T-helper 1 cell treated with Interleukin-12 subunit alpha and Interleukin-12 subunit beta and Interleukin-4 antibody, amounts not matched to agents 30 ng/mL and 1 ng/mL, for 36 hours (primary cell): ENCODE results near the gene TARS3. TPM values are rescaled to one million over a fixed set of nuclear protein-coding genes. Genes with fewer than 3 reads are reported as not detected.
"Not testable (repeated sequence)": the region's sequence is repeated elsewhere in the genome, so short reads cannot be mapped to it uniquely, and the experiment has no call there.

Experiments used
- intact Hi-C: fragments of 100-400 bp; cut with micrococcal nuclease; formaldehyde crosslinking; loops from one replicate; pipeline ENCODE4 v1.15.1; 2024
- total RNA-seq: library from RNA; stranded (reverse); gene quantifications from 2 replicates; pipeline ENCODE4 v1.2.3, GENCODE V29; 2022

TARS3 gene
- 28.4 and 29.1 TPM in 2 replicates for total RNA-seq

- intact Hi-C loops: loop anchor here (1.0 to 5.0 kb wide), 10 partner anchors 12 to 1797 kb away; partner anchors contain the start of genes SELENOS and TM2D3
Observed at GRCh38 chr15:101723874-101724674, at the start of gene TARS3. TARS3 (minus strand) TSS chr15:101724473; CDS start chr15:101724387, 86 bp downstream.

- intact Hi-C loops: loop anchor here (2.0 kb wide), 1 partner anchor 473 kb away; no protein-coding TSS in a partner anchor
Observed at GRCh38 chr15:101773496-101774100, 49.3 kb upstream of the TARS3 start.

- intact Hi-C loops: loop anchor here (2.0 kb wide), 1 partner anchor 472 kb away; no protein-coding TSS in a partner anchor
Observed at GRCh38 chr15:101772921-101773320, 48.6 kb upstream of the TARS3 start.

DNA sequence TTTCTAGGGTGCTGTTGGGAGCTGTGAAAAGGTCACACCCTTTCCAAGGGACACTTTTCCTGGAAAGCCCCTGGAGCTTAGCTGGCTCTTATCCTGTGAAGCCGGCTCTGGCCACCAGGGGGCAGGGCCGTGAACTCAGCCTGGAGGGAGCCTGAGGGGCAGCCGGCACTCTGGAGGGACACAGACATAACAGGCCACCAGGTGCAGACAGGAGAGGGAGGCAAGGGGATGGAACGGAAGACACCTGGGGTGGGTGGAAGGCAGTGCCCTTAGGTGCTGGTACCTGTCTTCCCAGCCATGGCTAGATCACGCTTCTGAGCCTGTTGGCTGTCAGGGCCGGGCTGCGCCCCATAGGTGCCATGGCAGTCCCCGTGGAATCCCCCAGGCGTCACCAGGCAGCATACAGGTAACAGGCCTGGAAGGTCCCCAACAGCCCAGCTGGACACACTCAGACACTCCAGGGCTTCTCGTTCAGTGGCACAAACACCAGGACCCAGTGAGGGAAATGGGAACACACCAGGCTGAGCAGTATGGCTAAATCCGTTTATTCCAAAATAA lies 42.9 kb upstream of the TARS3 start:
- intact Hi-C loops: not testable (repeated sequence)

- intact Hi-C loops: no loop called here
Observed at GRCh38 chr15:101765772-101766456, 41.6 kb upstream of the TARS3 start.

DNA sequence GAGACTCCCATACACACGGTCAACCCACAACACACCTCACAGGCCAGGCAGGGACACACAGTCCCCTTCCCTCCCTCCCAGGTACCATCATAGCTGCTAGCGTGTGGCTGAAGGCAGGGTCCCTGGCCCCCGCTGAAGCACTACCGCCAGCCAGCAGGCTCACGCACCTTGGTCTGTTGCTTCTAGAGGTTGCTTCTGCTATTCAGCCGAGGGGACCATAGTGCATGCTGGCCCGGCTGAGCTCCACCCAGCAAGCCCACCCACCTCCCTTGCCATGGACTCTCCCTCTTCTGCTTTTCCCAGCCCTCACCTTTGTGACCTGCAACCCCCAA lies 41.0 kb upstream of the TARS3 start:
- intact Hi-C loops: not testable (repeated sequence)

DNA sequence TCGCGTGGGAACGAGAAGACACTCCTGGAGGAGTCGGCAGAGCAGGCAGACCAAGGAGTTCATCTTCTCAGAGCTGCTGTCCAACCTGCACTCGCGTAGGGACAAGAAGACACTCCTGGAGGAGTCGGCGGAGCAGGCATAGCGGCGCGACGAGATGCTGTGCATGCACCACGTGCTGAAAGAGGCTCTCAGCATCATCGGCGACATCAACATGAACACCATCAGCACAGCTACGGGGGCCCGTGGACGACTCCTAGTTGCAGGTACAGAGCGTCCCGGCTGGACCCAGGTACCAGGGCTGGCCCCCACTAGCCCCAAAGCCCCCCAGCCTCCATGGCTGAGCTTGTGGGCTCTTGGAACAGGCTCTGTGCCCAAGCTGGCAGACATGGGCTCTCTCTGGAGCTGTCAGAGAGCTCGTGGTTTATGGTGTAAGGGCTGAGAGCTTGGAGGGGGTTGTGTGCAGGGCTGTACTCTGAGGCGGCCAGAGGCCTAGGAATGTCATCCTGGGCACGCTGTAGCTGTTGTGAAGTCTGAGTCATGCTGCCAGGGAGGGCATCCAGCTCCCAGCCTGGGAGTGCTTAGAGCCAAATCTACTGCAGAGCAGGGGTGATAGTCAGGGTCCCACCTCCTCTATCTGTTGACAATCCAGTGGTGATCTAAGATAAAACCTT lies 40.5 kb upstream of the TARS3 start:
- intact Hi-C loops: not testable (repeated sequence)

DNA sequence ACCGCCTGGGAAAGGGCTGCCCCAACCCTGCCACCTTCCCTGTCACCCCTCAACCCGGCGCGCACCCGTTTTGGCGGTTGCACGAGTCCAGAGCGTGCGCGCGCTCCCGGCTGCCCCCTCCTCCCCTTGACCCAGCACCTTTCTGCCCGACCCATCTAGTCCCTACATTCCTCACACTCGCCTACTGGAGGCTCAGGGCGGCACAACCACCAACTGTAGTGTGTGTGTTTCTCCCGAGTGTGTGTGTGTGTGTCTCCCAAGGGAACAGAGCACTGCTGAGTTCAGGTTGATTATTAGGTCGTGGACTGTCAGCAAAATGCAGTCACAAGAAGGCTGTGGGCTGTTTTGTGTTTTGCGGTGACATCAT lies 22.4 kb upstream of the TARS3 start:
- intact Hi-C loops: not testable (repeated sequence)

DNA sequence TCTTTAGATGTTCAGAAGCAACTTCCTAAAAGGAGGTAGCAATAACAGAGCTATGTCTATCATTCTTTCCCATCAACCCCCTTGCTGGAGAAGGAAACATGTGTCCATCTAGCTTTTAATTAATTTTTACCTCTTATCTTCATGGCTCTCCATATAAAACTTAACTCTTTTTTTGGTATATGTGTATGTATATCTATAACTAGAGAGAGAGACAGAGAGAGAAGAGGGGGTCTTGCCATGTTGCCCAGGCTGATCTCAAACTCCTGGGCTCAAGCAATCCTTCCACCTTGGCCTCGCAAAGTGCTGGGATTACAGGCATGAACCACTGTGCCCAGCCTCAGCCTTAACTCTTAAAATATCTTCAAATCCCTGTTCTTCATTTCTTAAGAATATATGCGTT lies 10.6 kb upstream of the TARS3 start:
- intact Hi-C loops: not testable (repeated sequence)

GRCh38 chr15:101733545-101733944 lies 9.3 kb upstream of the TARS3 start:
- intact Hi-C loops: no loop called here

GRCh38 chr15:101732772-101733171 lies 8.5 kb upstream of the TARS3 start:
- intact Hi-C loops: no loop called here

DNA sequence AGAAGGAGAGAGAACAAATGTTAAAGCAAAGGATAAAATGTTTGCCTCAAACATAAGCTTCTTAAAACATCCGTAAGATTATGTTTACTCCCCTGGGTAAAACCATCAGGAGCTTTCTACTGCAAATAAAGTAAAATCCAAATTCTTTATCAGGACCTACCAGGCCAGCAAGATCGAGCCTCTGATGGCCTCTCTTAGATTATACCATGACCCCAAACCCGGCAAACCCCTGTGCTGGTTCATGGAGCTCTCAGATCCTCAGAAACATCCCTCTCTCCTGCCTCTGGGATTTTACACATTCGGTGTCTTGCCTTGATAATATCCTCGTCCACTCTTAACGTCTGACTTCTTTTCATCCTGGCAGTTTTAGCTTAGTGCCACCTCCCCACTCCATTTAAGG lies 7.5 kb upstream of the TARS3 start:
- intact Hi-C loops: no loop called here

- intact Hi-C loops: no loop called here
Observed at GRCh38 chr15:101727186-101727585, 2.9 kb upstream of the TARS3 start.

- intact Hi-C loops: no loop called here
Observed at GRCh38 chr15:101725073-101725472, 800 bp upstream of the TARS3 start.

DNA sequence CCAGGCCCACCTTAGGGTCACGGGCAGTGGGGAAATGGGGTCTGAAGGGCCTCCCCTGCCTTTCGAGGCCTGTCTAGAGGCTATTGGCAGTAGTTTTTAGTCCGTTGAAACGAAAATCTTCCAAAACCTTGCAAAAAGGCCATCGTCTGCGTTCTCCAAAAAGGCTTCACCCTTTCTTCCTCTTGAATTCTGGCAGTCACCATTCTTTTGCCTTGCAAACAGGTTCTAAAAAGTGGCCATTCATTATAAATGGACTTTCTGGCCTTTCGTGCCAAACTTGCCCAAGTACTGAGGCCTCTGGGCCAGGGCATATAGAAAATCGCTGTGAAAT lies 367 bp upstream of the TARS3 start:
- intact Hi-C loops: loop anchor here (5.0 kb wide), 4 partner anchors 447 to 1797 kb away; partner anchors contain the start of gene SELENOS

- intact Hi-C loops: loop anchor here (1.0 to 5.0 kb wide), 10 partner anchors 11 to 1796 kb away; partner anchors contain the start of genes SELENOS and TM2D3
Observed at GRCh38 chr15:101723171-101723873, 951 bp downstream of the TARS3 start.

- intact Hi-C loops: no loop called here
Observed at GRCh38 chr15:101718896-101719295, 5.4 kb downstream of the TARS3 start.

DNA sequence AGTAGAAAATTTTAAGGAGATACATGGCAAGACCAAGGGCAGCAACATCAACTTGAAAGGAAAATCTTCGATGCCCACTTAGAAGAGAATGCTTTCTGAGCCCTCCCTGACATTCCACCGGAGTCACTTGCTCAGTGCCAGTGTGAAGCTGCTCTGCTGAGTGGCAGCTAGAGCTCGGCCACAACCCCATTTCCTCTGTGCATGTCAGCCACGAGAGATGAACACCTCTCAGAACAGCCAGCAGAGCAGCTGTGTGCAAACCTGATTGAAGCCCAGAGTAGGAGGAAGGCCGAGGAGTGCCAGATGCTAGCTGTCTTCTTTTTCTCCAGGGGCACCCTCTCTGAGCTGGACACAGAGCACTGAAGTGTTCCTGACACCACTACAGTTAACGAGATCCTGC lies 12.2 kb downstream of the TARS3 start:
- intact Hi-C loops: loop anchor here (1.0 kb wide), 1 partner anchor 11 kb away; no protein-coding TSS in a partner anchor

- intact Hi-C loops: no loop called here
Observed at GRCh38 chr15:101710806-101711205, 13.5 kb downstream of the TARS3 start.

DNA sequence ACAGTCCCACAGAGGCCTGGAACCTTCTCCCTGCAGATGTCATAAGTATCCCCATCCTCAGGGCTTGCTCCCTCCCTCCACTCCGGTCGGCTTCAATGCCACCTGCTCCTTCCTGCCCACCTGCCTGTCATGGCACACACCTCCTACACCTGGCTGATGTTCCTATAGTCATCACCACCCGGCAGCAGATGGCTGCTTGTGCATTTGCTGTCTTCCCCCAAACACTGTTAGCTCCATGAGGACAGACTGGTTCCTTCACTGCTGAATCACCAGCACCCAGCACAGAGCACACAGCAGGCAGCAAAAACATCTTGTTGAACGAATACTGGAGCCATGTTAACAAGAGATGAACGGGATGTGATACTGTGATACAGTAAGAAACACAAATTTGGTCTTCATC lies 14.8 kb downstream of the TARS3 start:
- intact Hi-C loops: no loop called here

DNA sequence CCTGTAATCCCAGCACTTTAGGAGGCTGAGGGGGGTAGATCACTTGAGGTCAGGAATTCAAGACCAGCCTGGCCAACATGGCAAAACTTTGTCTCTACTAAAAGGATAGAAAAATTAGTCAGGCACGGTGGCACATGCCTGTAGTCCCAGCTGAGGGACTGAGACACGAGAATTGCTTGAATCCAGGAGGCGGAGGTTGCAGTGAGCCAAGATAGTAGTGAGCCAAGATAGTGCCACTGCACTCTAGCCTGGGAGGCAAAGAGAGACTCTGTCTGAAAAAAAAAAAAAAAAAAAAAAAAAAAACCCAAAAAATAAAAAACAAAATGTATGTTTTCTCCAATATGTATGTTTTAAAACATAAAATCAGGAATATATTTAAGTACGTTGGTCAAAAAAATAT lies 16.3 kb downstream of the TARS3 start:
- intact Hi-C loops: no loop called here
